ENCODE data around the gene CHTF18. TPM values are rescaled to one million over a fixed set of nuclear protein-coding genes. Genes with fewer than 3 reads are reported as not detected.

The CHTF18 gene
- total and polyA plus RNA-seq, 2 donors (not counting 3 experiments of a cell fraction or from before 2014, with no cell fraction given): 33.0 to 69.5 TPM

- no peak overlapping the region for H3K27ac ChIP-seq (ENCODE audit: insufficient read depth, low read depth, low read length)
- H2AFZ ChIP-seq (ENCODE audit: low read depth, low read length): no peak overlapping the region
- H4K20me1 ChIP-seq (replicated peaks; ENCODE audit: control insufficient read depth, extremely low read depth, insufficient read depth, low read length): no peaks in the 10 kb centered on the region
- TF ChIP-seq JUN (IDR thresholded peaks at IDR 0.05; ENCODE audit: borderline replicate concordance, insufficient read depth, insufficient read length, low read depth) (no peak), FOS (IDR thresholded peaks at IDR 0.05; ENCODE audit: borderline replicate concordance, insufficient read depth, low read length) (no peak), EZH2 (IDR thresholded peaks at IDR 0.05; ENCODE audit: borderline replicate concordance, low read depth, low read length, severe bottlenecking) (no peak), CTCF (IDR thresholded peaks at IDR 0.05; ENCODE audit: extremely low read depth in 1 of 2, insufficient read depth in 1 of 2, low read depth in 1 of 2, low read length in 2 of 2) (no peak), POLR2A (IDR thresholded peaks at IDR 0.05; ENCODE audit: low read depth, low read length) (no peak), POLR2AphosphoS5 (IDR thresholded peaks at IDR 0.05; ENCODE audit: insufficient read depth, low read depth, low read length) (no peak)
- ChIA-PET POLR2A (no interaction called here), CTCF (no interaction called here)
- H3K4me3 ChIP-seq (replicated peaks in 1 of 3; ENCODE audit: insufficient read depth in 1 of 3, low read depth in 1 of 3, low read length in 3 of 3): no peak overlapping the region
- DNase-seq (ENCODE audit: low read depth, low spot score): no peak
- FAIRE-seq: no peak
- no peaks in the 10 kb centered on the region for H3K27me3 ChIP-seq (ENCODE audit: control insufficient read depth in 2 of 2, insufficient read depth in 2 of 2, low read length in 2 of 2)
- H3K9me3 ChIP-seq (replicated peaks; ENCODE audit: control insufficient read depth, insufficient read depth, low read length): no peaks in the 10 kb centered on the region
- no peaks in the 10 kb centered on the region for H3K9me1 ChIP-seq (replicated peaks; ENCODE audit: control insufficient read depth, extremely low read depth, insufficient read depth, low read length)
- H3K36me3 ChIP-seq (ENCODE audit: control insufficient read depth in 2 of 2, extremely low read depth in 1 of 2, insufficient read depth in 2 of 2, low read length in 2 of 2): no peaks in the 10 kb centered on the region
- BruUV-seq (replicated peaks): no TSS peak
- no peak overlapping the region for H3K9ac ChIP-seq (replicated peaks; ENCODE audit: extremely low read depth, insufficient read depth, low read length)
- dilution Hi-C loops (cut with MboI; ENCODE audit: extremely low pct_ligation_motif_present, low sequenced_read_pairs) (no loop called here), intact Hi-C loops (cut with micrococcal nuclease) (no loop called here)
- no peak overlapping the region for H3K4me2 ChIP-seq (ENCODE audit: insufficient read depth, low read length)
- no peaks in the 10 kb centered on the region for H3K79me2 ChIP-seq (ENCODE audit: control insufficient read depth, insufficient read depth, low read length)
- no peaks in the 10 kb centered on the region for H3K4me1 ChIP-seq (ENCODE audit: control insufficient read depth, extremely low read depth, insufficient read depth, low read length)
Measured at GRCh38 chr16:768428-768827, 20.0 kb upstream of the CHTF18 start.

Data from endothelial cell of umbilical vein (primary cell).